SK-N-SH (cell line): ENCODE data around the gene MALT1. TPM values are rescaled to one million over a fixed set of nuclear protein-coding genes. Genes with fewer than 3 reads are reported as not detected.
A peak's percentile ranks its signal among the peaks of the same experiment; 100 is the strongest.

Experiments
- CTCF ChIA-PET: fragments of 300-600, 350-600 bp; formaldehyde crosslinking; extraction: SDS; loops from one replicate; lab custom pipeline; 2021; lab: Yijun Ruan, JAX
- POLR2A ChIA-PET: fragments of 350-600 bp; sonication (Branson Sonifier 250); formaldehyde crosslinking; extraction: SDS; loops from one replicate; lab custom pipeline; 2020; ENCODE audit warnings: antibody characterized with exemption, inconsistent platforms; lab: Yijun Ruan, JAX
- DNase-seq: peaks from one replicate; pipeline ENCODE4 v3.0.0; 2012
- H2AFZ ChIP-seq: fragments of 200-600 bp; sonication (generic); 2 replicates; pipeline ENCODE4 v1.8.1; 2016; ENCODE audit warnings: antibody characterized with exemption, mild to moderate bottlenecking, low read depth
- H3F3A ChIP-seq: fragments of 200-600 bp; sonication (generic); replicated peaks from 2 replicates; pipeline ENCODE3; 2016; ENCODE audit warnings: antibody characterized with exemption, mild to moderate bottlenecking; ENCODE audit not compliant: insufficient read depth
- H3K27ac ChIP-seq, 2 experiments: fragments of 200-500 bp in 1 of 2; fragments of 200-600 bp in 1 of 2; sonication (Bioruptor generic) in 1 of 2; sonication (generic), shearing (Covaris generic) in 1 of 2; 2 replicates each; pipeline versions ENCODE4 v1.5.1 to v1.6.1; 2014 to 2016; ENCODE audit warnings: low read depth in 2 of 2, inconsistent platforms in 1 of 2, low read length in 1 of 2, mild to moderate bottlenecking in 1 of 2, mixed read lengths in 1 of 2
- H3K27me3 ChIP-seq: fragments of 200-600 bp; sonication (generic), shearing (Covaris generic); 2 replicates; pipeline ENCODE4 v1.6.1; 2016; ENCODE audit warnings: mixed run types; ENCODE audit not compliant: insufficient read depth
- H3K36me3 ChIP-seq, 2 experiments: fragments of 200-500 bp in 1 of 2; fragments of 200-600 bp in 1 of 2; sonication (Bioruptor generic) in 1 of 2; sonication (generic) in 1 of 2; replicated peaks in 1 of 2; 2 replicates each; pipeline versions ENCODE3 to v1.5.1; 2014 to 2016; ENCODE audit warnings: low read length in 1 of 2, mild to moderate bottlenecking in 1 of 2; ENCODE audit not compliant: insufficient read depth in 2 of 2, control insufficient read depth in 1 of 2
- H3K4me1 ChIP-seq, 2 experiments: fragments of 200-500 bp in 1 of 2; fragments of 200-600 bp in 1 of 2; sonication (Bioruptor generic) in 1 of 2; sonication (generic), shearing (Covaris generic) in 1 of 2; 2 replicates each; pipeline versions ENCODE4 v1.5.1 to v1.6.1; 2014 to 2016; ENCODE audit warnings: low read depth in 1 of 2, low read length in 1 of 2, mixed run types in 1 of 2; ENCODE audit not compliant: insufficient read depth in 2 of 2, control insufficient read depth in 1 of 2
- H3K4me2 ChIP-seq: fragments of 200-600 bp; sonication (generic), shearing (Covaris generic); 2 replicates; pipeline ENCODE4 v1.6.1; 2017; ENCODE audit warnings: mixed run types
- H3K4me3 ChIP-seq, 2 experiments: fragments of 200-500 bp in 1 of 2; fragments of 200-600 bp in 1 of 2; sonication (Bioruptor generic) in 1 of 2; sonication (generic), shearing (Covaris generic) in 1 of 2; 2 replicates each; pipeline versions ENCODE4 v1.5.1 to v1.8.1; 2014 to 2016; ENCODE audit warnings: low read depth in 2 of 2, inconsistent platforms in 1 of 2, low read length in 1 of 2, mild to moderate bottlenecking in 1 of 2, mixed read lengths in 1 of 2, moderate library complexity in 1 of 2
- H3K79me2 ChIP-seq: fragments of 200-600 bp; sonication (generic); 2 replicates; pipeline ENCODE4 v1.8.1; 2017; ENCODE audit warnings: mild to moderate bottlenecking; ENCODE audit not compliant: insufficient read depth
- H3K9ac ChIP-seq: fragments of 200-600 bp; sonication (generic); 2 replicates; pipeline ENCODE4 v1.6.1; 2017; ENCODE audit warnings: mixed run types
- H3K9me2 ChIP-seq: fragments of 200-600 bp; sonication (generic); 2 replicates; pipeline ENCODE4 v1.6.1; 2017; ENCODE audit warnings: mixed run types
- H3K9me3 ChIP-seq: fragments of 200-600 bp; sonication (generic); 2 replicates; pipeline ENCODE4 v1.6.1; 2017; ENCODE audit warnings: mixed run types, mild to moderate bottlenecking, moderate library complexity
- H4K20me1 ChIP-seq: fragments of 200-600 bp; sonication (generic); 2 replicates; pipeline ENCODE4 v1.6.1; 2017; ENCODE audit warnings: mild to moderate bottlenecking, mixed run types; ENCODE audit not compliant: insufficient read depth
- CHD2 ChIP-seq: fragments of 150-350 bp; IDR thresholded peaks from 2 replicates; pipeline ENCODE4 v1.6.1; 2018; ENCODE audit warnings: low read length; ENCODE audit not compliant: partially characterized antibody
- EP300 ChIP-seq, 2 experiments: IDR thresholded peaks; 2 replicates each; pipeline versions ENCODE4 v1.4.0 to v1.6.1; 2012; ENCODE audit warnings: borderline replicate concordance in 1 of 2, low read depth in 1 of 2, low read length in 1 of 2
- FOSL2 ChIP-seq: IDR thresholded peaks from 2 replicates; pipeline ENCODE4 v1.4.0; 2012; ENCODE audit warnings: low read depth, mild to moderate bottlenecking, moderate library complexity, borderline replicate concordance
- FOXM1 ChIP-seq: IDR thresholded peaks from 2 replicates; pipeline ENCODE4 v1.4.0; 2012; ENCODE audit warnings: low read depth, mild to moderate bottlenecking
- JUND ChIP-seq: IDR thresholded peaks from 2 replicates; pipeline ENCODE4 v1.4.0; 2012
- MEF2A ChIP-seq: IDR thresholded peaks from 2 replicates; pipeline ENCODE4 v1.4.0; 2012; ENCODE audit warnings: low read depth, borderline replicate concordance
- NFIC ChIP-seq: IDR thresholded peaks from 2 replicates; pipeline ENCODE4 v1.4.0; 2012; ENCODE audit warnings: borderline replicate concordance
- POLR2AphosphoS5 ChIP-seq: IDR thresholded peaks from 2 replicates; pipeline ENCODE4 v1.6.1; 2012; ENCODE audit warnings: low read depth, low read length
- RXRA ChIP-seq: IDR thresholded peaks from 2 replicates; pipeline ENCODE4 v1.4.0; 2012; ENCODE audit warnings: low read depth, mild to moderate bottlenecking, borderline replicate concordance
- SIN3A ChIP-seq: IDR thresholded peaks from 2 replicates; pipeline ENCODE4 v1.6.1; 2012; ENCODE audit warnings: low read depth, mild to moderate bottlenecking, low read length, moderate library complexity, borderline replicate concordance
- TAF1 ChIP-seq: IDR thresholded peaks from 2 replicates; pipeline ENCODE4 v1.6.1; 2012; ENCODE audit warnings: low read depth, mild to moderate bottlenecking, low read length, moderate library complexity, borderline replicate concordance
- TCF12 ChIP-seq: IDR thresholded peaks from 2 replicates; pipeline ENCODE4 v1.4.0; 2012
- TEAD4 ChIP-seq: IDR thresholded peaks from 2 replicates; pipeline ENCODE4 v1.4.0; 2012; ENCODE audit warnings: mild to moderate bottlenecking, borderline replicate concordance; ENCODE audit not compliant: insufficient read depth
- YY1 ChIP-seq: IDR thresholded peaks from 2 replicates; pipeline ENCODE4 v1.4.0; 2012; ENCODE audit warnings: low read depth, mild to moderate bottlenecking
- WGBS: methylation state at CpG from one replicate; pipeline ENCODE4 v1.1.6; 2017; ENCODE audit warnings: low lambda C conversion rate; 5-methylcytosine and 5-hydroxymethylcytosine counted together
- polyA plus RNA-seq, 3 experiments: library from polyadenylated mRNA; depleted of rRNA; stranded (reverse); fragments of >200 nt; gene quantifications; 2 replicates each; pipeline ENCODE4 v1.2.3, GENCODE V29; 2012
- TF ChIP-seq, protein P1 (sequence below): IDR thresholded peaks from 2 replicates; pipeline ENCODE4 v1.4.0; 2012; ENCODE audit warnings: low read depth, borderline replicate concordance
- TF ChIP-seq, protein P2 (sequence below): IDR thresholded peaks from 2 replicates; pipeline ENCODE4; 2012
- TF ChIP-seq, protein P3 (sequence below): IDR thresholded peaks from 2 replicates; pipeline ENCODE4 v1.6.1; 2012; ENCODE audit warnings: mild to moderate bottlenecking, low read depth, low read length, moderate library complexity
- TF ChIP-seq, protein P4 (sequence below): fragments of 200-600 bp; sonication (generic); IDR thresholded peaks from 2 replicates; pipeline ENCODE4 v1.6.1; 2017; ENCODE audit warnings: antibody characterized with exemption, mild to moderate bottlenecking, moderate library complexity

The MALT1 gene
- polyA plus RNA-seq, 1 of the 3 experiments (the other 2 are of a cell fraction): 6.6 TPM

DNA sequence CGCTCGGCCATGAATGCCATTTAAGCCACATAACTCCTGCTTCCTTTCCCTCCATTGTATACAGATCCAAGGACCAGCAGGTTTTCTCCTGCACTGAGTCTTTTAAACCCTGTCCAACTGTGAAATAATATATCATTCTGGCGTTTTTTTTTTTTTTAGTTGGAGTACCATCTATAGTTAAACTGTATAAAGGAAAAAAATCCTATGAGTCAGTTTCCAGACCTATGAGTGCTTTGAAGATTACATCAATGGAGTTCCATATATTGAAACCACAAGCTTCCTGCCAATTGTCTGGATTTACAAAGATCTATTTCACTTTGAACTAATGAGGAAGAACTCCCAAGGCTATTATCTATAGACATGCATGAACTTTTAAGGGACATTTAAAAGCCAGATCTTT is 2.4 kb upstream of the MALT1 start:
- Histone ChIP-seq H3K27me3 (no peaks in the 10 kb centered on the region), H3F3A (peaks cover 20% of the 10 kb centered on the region), H3K4me2 (peak overlapping the region; percentile 90; the same call in 1 of the 2 replicates), H3K4me3 (no peak overlapping the region), H3K79me2 (peaks cover 21% of the 10 kb centered on the region; the same call in 1 of the 2 replicates), H3K9me3 (no peaks in the 10 kb centered on the region), H3K36me3 (no peaks in the 10 kb centered on the region), H2AFZ (no peak overlapping the region), H3K27ac (peak overlapping the region in 1 of 2 experiments; percentile 42; a peak in 2 of 4 replicates), H3K9ac (no peak overlapping the region), H4K20me1 (no peaks in the 10 kb centered on the region), H3K9me2 (no peaks in the 10 kb centered on the region), H3K4me1 (peaks cover 9 to 23% of the 10 kb centered on the region in 2 experiments; a peak in 3 of 4 replicates)
- ChIA-PET CTCF (interaction anchor here (0.7 kb wide), 1 partner anchor 100 kb away, joined by 3 read pairs; no protein-coding TSS in a partner anchor), POLR2A (no interaction called here)
- TF ChIP-seq TAF1 (0 out of 2 replicates have a peak, but pooled peaks have one; percentile 16), FOSL2 (peak; percentile 68; the same call in 1 of the 2 replicates), TCF12 (peak; percentile 89), CHD2 (no peak), SIN3A (no peak), FOXM1 (peak; percentile 78; the same call in 1 of the 2 replicates), EP300 (IDR thresholded peaks at IDR 0.05; ENCODE audit: borderline replicate concordance in 1 of 2, low read depth in 1 of 2, low read length in 1 of 2) (peak in 1 of 2 experiments; percentile 82; a peak in 2 of 4 replicates), YY1 (no peak), POLR2AphosphoS5 (no peak), MEF2A (peak; percentile 50; the same call in 1 of the 2 replicates), TEAD4 (peak; percentile 73), RXRA (peak; percentile 60; the same call in 1 of the 2 replicates), NFIC (peak; percentile 73), JUND (peak; percentile 90)
- TF ChIP-seq, protein P1, sequence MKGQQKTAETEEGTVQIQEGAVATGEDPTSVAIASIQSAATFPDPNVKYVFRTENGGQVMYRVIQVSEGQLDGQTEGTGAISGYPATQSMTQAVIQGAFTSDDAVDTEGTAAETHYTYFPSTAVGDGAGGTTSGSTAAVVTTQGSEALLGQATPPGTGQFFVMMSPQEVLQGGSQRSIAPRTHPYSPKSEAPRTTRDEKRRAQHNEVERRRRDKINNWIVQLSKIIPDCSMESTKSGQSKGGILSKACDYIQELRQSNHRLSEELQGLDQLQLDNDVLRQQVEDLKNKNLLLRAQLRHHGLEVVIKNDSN: no peak
- TF ChIP-seq, protein P2, sequence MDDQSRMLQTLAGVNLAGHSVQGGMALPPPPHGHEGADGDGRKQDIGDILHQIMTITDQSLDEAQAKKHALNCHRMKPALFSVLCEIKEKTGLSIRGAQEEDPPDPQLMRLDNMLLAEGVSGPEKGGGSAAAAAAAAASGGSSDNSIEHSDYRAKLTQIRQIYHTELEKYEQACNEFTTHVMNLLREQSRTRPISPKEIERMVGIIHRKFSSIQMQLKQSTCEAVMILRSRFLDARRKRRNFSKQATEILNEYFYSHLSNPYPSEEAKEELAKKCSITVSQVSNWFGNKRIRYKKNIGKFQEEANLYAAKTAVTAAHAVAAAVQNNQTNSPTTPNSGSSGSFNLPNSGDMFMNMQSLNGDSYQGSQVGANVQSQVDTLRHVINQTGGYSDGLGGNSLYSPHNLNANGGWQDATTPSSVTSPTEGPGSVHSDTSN: peak; percentile 74
- TF ChIP-seq, protein P3, sequence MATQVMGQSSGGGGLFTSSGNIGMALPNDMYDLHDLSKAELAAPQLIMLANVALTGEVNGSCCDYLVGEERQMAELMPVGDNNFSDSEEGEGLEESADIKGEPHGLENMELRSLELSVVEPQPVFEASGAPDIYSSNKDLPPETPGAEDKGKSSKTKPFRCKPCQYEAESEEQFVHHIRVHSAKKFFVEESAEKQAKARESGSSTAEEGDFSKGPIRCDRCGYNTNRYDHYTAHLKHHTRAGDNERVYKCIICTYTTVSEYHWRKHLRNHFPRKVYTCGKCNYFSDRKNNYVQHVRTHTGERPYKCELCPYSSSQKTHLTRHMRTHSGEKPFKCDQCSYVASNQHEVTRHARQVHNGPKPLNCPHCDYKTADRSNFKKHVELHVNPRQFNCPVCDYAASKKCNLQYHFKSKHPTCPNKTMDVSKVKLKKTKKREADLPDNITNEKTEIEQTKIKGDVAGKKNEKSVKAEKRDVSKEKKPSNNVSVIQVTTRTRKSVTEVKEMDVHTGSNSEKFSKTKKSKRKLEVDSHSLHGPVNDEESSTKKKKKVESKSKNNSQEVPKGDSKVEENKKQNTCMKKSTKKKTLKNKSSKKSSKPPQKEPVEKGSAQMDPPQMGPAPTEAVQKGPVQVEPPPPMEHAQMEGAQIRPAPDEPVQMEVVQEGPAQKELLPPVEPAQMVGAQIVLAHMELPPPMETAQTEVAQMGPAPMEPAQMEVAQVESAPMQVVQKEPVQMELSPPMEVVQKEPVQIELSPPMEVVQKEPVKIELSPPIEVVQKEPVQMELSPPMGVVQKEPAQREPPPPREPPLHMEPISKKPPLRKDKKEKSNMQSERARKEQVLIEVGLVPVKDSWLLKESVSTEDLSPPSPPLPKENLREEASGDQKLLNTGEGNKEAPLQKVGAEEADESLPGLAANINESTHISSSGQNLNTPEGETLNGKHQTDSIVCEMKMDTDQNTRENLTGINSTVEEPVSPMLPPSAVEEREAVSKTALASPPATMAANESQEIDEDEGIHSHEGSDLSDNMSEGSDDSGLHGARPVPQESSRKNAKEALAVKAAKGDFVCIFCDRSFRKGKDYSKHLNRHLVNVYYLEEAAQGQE: no peak
- TF ChIP-seq, protein P4, sequence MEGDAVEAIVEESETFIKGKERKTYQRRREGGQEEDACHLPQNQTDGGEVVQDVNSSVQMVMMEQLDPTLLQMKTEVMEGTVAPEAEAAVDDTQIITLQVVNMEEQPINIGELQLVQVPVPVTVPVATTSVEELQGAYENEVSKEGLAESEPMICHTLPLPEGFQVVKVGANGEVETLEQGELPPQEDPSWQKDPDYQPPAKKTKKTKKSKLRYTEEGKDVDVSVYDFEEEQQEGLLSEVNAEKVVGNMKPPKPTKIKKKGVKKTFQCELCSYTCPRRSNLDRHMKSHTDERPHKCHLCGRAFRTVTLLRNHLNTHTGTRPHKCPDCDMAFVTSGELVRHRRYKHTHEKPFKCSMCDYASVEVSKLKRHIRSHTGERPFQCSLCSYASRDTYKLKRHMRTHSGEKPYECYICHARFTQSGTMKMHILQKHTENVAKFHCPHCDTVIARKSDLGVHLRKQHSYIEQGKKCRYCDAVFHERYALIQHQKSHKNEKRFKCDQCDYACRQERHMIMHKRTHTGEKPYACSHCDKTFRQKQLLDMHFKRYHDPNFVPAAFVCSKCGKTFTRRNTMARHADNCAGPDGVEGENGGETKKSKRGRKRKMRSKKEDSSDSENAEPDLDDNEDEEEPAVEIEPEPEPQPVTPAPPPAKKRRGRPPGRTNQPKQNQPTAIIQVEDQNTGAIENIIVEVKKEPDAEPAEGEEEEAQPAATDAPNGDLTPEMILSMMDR: no peak
- 33% methylated on average over 3 of the region's 3 CpGs for WGBS
- DNase-seq: no peak
